PC-3 (cell line): ENCODE data around the gene GPR84. TPM values are rescaled to one million over a fixed set of nuclear protein-coding genes. Genes with fewer than 3 reads are reported as not detected.

ENCODE experiments used
- ATAC-seq: fragments of 200-7000 bp; cut with Tn5 transposase; 2 replicates; pipeline ENCODE4 v1.9.1; 2020; ENCODE audit warnings: mild to moderate bottlenecking, moderate library complexity
- BruUV-seq: library from RNA; stranded (reverse); fragments of 400-500 nt; replicated peaks from 2 replicates; lab custom pipeline; 2021; lab: Mats Ljungman, UMichigan
- CTCF ChIA-PET: fragments of 300-600 bp; sonication (Branson Sonifier 250); formaldehyde crosslinking; loops from one replicate; lab custom pipeline; 2022; ENCODE audit warnings: antibody characterized with exemption; lab: Charles Lee
- POLR2A ChIA-PET: fragments of 300-600 bp; sonication (Branson Sonifier 250); formaldehyde crosslinking; loops from one replicate; lab custom pipeline; 2022; ENCODE audit warnings: antibody characterized with exemption; ENCODE audit not compliant: unreplicated experiment; lab: Charles Lee
- DNase-seq: peaks from one replicate; pipeline ENCODE4 v3.0.0-alpha.2; 2015
- H2AFZ ChIP-seq: fragments of 300-600 bp; sonication (generic); 2 replicates; pipeline ENCODE4 v1.6.0; 2016; ENCODE audit warnings: antibody characterized with exemption, low read length
- H3F3A ChIP-seq: fragments of 300-600 bp; sonication (generic); one replicate; pipeline ENCODE4 v1.6.0; 2017; ENCODE audit warnings: antibody characterized with exemption, low read length, control low read depth, mild to moderate bottlenecking; ENCODE audit not compliant: unreplicated experiment
- H3K27ac ChIP-seq: fragments of 300-600 bp; sonication (generic); 2 replicates; pipeline ENCODE4 v1.5.1; 2016; ENCODE audit warnings: mild to moderate bottlenecking, low read length
- H3K27me3 ChIP-seq: fragments of 300-600 bp; sonication (generic); 2 replicates; pipeline ENCODE4 v1.6.1; 2016; ENCODE audit warnings: low read length, mixed read lengths
- H3K36me3 ChIP-seq: fragments of 300-600 bp; sonication (generic); 2 replicates; pipeline ENCODE4 v1.6.1; 2016; ENCODE audit warnings: low read depth, mixed run types, low read length, mixed read lengths
- H3K4me1 ChIP-seq: fragments of 300-600 bp; sonication (generic); 2 replicates; pipeline ENCODE4 v1.5.1; 2016; ENCODE audit warnings: low read length; ENCODE audit not compliant: insufficient read depth
- H3K4me2 ChIP-seq: fragments of 300-600 bp; sonication (generic); 2 replicates; pipeline ENCODE4 v1.6.0; 2016; ENCODE audit warnings: low read length
- H3K4me3 ChIP-seq: fragments of 300-600 bp; sonication (generic); 2 replicates; pipeline ENCODE4 v1.5.1; 2016; ENCODE audit warnings: mild to moderate bottlenecking, low read length, mixed read lengths
- H3K79me2 ChIP-seq: fragments of 300-600 bp; sonication (generic); 2 replicates; pipeline ENCODE4 v1.6.1; 2017; ENCODE audit warnings: low read length, mixed read lengths
- H3K9ac ChIP-seq: fragments of 300-600 bp; sonication (generic); 2 replicates; pipeline ENCODE4 v1.6.0; 2016; ENCODE audit warnings: mild to moderate bottlenecking, low read length
- H3K9me2 ChIP-seq: fragments of 300-600 bp; sonication (generic); replicated peaks from 2 replicates; pipeline ENCODE4 v1.6.1; 2016; ENCODE audit warnings: mixed run types, low read length, mixed read lengths
- H3K9me3 ChIP-seq: fragments of 300-600 bp; sonication (generic); 2 replicates; pipeline ENCODE4 v1.6.1; 2016; ENCODE audit warnings: low read length, mixed read lengths
- H4K20me1 ChIP-seq: fragments of 300-600 bp; sonication (generic); 2 replicates; pipeline ENCODE4 v1.6.1; 2016; ENCODE audit warnings: low read length, mixed read lengths
- CTCF ChIP-seq: fragments of 300-600 bp; sonication (generic); conservative IDR thresholded peaks from 2 replicates; pipeline ENCODE4 v1.5.1; 2017; ENCODE audit warnings: antibody characterized with exemption, low read depth, mild to moderate bottlenecking, low read length
- EZH2 ChIP-seq: fragments of 300-600 bp; sonication (generic); IDR thresholded peaks from one replicate; pipeline ENCODE4 v1.6.1; 2017; ENCODE audit warnings: antibody characterized with exemption, mild to moderate bottlenecking, low read length; ENCODE audit not compliant: unreplicated experiment
- EZH2phosphoT487 ChIP-seq: fragments of 300-600 bp; sonication (generic); IDR thresholded peaks from 2 replicates; pipeline ENCODE4 v1.6.1; 2018; ENCODE audit warnings: mild to moderate bottlenecking, antibody characterized with exemption, low read length, borderline replicate concordance
- intact Hi-C: fragments of 100-400 bp; cut with micrococcal nuclease; formaldehyde crosslinking; loops from 2 replicates; pipeline ENCODE4 v1.9.0; 2023
- total RNA-seq: library from RNA; depleted of rRNA; stranded (reverse); fragments of >200 nt; gene quantifications from 2 replicates; pipeline ENCODE4 v1.2.3, GENCODE V29; 2014

Gene GPR84
- total RNA-seq, 1 experiment from 2014 or later, result not detected

DNA sequence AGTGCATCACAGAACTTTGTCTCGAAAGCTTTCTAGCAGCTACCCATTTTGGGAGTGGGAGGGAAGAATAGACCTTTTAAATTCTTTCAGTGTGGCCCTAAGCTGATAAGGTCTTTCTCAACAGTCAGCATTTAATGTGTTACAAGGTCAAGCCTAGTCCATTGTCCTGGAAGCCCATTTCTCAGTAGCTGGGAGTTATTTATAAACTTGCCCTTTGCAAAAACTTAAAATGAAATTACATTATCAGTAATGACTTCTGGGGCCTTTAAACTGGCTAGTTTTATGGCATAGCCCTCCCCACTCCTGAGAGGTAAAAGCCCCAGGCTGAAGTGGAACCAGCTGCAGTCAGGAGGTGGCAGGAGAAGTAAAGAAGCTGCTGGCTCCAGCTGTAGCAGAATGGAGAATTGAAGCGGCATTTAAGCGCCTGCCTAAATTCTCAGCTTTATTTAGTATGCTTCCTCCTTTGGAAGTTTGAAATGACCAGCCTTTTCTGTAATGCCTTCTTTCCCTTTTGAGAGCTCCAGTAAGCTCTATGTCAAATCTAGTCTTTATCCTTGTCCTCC, 26.9 kb downstream of the GPR84 start:
- TF ChIP-seq EZH2phosphoT487, result no peak
- TF ChIP-seq CTCF, result no peak
- TF ChIP-seq EZH2, result no peak
- no peaks in the 10 kb centered on the region for H3K9me3 ChIP-seq
- H3K9ac ChIP-seq, result no peak overlapping the region
- no peak overlapping the region for H3K27ac ChIP-seq
- BruUV-seq, result TSS peak; percentile 16
- H3K27me3 ChIP-seq, result no peaks in the 10 kb centered on the region
- H2AFZ ChIP-seq, result no peak overlapping the region
- no peak for DNase-seq
- H4K20me1 ChIP-seq, result no peaks in the 10 kb centered on the region
- intact Hi-C loops, result no loop called here
- ChIA-PET CTCF (no interaction called here), POLR2A (interaction anchor here (0.7 kb wide), 1 partner anchor 22 kb away, joined by 5 read pairs; no protein-coding TSS in a partner anchor)
- H3K79me2 ChIP-seq, result peaks cover 41% of the 10 kb centered on the region
- peaks cover 11% of the 10 kb centered on the region for H3K36me3 ChIP-seq
- ATAC-seq, result no peak
- H3K4me1 ChIP-seq, result no peaks in the 10 kb centered on the region
- H3K4me2 ChIP-seq, result no peak overlapping the region
- no peaks in the 10 kb centered on the region for H3F3A ChIP-seq
- no peaks in the 10 kb centered on the region for H3K9me2 ChIP-seq
- H3K4me3 ChIP-seq, result no peak overlapping the region

DNA sequence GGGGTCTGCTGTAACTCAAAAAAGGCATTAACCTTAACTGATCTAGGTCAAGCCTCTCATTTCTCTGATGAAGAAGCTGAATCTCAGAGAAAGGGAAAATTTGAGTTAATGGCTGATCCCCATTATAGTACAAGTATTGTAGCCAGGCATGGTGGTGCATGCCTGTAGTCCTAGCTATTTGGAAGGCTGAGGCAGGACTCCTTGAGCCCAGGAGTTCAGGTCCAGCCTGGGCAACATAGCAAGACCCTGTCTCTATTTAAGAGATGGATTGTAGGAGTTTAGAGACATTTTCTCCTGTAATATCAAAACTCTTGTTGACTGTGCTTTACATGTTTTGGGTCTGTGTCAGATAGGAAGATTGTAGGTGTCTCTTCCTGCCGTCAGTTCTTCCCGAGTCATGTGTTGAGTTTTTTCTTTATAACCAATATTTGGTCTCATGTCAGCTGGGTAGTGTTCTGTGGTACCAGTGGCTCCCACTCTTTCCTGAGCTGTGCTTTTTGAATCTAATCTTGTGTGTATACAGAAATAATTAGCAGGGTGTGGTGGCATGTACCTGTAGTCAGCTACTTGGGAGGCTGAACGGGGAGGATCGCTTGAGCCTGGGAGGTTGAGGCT, 30.8 kb downstream of the GPR84 start:
- Histone ChIP-seq H3K4me2 (no peak overlapping the region), H3K9me2 (no peaks in the 10 kb centered on the region), H3F3A (no peaks in the 10 kb centered on the region), H3K4me1 (peaks cover 16% of the 10 kb centered on the region), H4K20me1 (no peaks in the 10 kb centered on the region), H3K9me3 (no peaks in the 10 kb centered on the region), H3K79me2 (peaks cover 77% of the 10 kb centered on the region), H3K36me3 (peaks cover 6% of the 10 kb centered on the region; the same call in 1 of the 2 replicates), H2AFZ (no peak overlapping the region), H3K27me3 (no peaks in the 10 kb centered on the region), H3K4me3 (no peak overlapping the region), H3K9ac (no peak overlapping the region), H3K27ac (no peak overlapping the region)
- intact Hi-C loops, result no loop called here
- POLR2A ChIA-PET, result no interaction called here
- TF ChIP-seq CTCF, result no peak
- no peak for TF ChIP-seq EZH2phosphoT487
- no peak for TF ChIP-seq EZH2
- ATAC-seq (no peak), DNase-seq (no peak)
- CTCF ChIA-PET, result no interaction called here
- BruUV-seq, result no TSS peak

DNA sequence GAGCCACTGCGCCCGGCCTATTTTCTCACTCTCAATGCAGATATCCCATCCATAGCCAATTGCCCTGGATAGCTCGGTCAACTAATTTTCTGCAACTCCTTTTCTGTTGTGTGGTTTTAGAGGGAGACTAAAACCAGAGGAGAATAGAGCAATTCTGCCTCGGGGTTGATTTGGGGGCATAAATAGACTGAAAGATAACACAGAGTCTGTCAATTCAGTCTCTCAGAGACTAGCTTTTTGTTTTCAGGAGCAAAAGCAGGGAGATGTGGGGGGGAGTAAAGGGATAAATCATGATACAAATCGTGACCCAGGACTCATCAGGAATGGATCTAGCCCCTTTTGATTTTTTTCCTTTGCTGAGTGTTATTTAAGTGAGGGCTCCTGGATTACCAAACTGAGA, 32.8 kb downstream of the GPR84 start:
- Histone ChIP-seq H3K27ac (no peak overlapping the region), H3K9me2 (no peaks in the 10 kb centered on the region), H3K36me3 (peaks cover 6% of the 10 kb centered on the region; the same call in 1 of the 2 replicates), H3K79me2 (peaks cover 85% of the 10 kb centered on the region), H3K9ac (no peak overlapping the region), H3K27me3 (no peaks in the 10 kb centered on the region), H2AFZ (no peak overlapping the region), H3K9me3 (no peaks in the 10 kb centered on the region), H3K4me3 (no peak overlapping the region), H3K4me2 (no peak overlapping the region), H4K20me1 (no peaks in the 10 kb centered on the region), H3K4me1 (peaks cover 19% of the 10 kb centered on the region), H3F3A (no peaks in the 10 kb centered on the region)
- TF ChIP-seq CTCF, result no peak
- TF ChIP-seq EZH2, result no peak
- no peak for TF ChIP-seq EZH2phosphoT487
- ChIA-PET POLR2A (no interaction called here), CTCF (no interaction called here)
- intact Hi-C loops, result no loop called here
- no peak for DNase-seq
- BruUV-seq, result no TSS peak
- ATAC-seq, result no peak
